ENCODE measurements around the gene APCDD1L. TPM values are rescaled to one million over a fixed set of nuclear protein-coding genes. Genes with fewer than 3 reads are reported as not detected.

Gene APCDD1L
- polyA plus RNA-seq, 1 of the 3 experiments (the other 2 are of a cell fraction) = 0.99 TPM

DNA sequence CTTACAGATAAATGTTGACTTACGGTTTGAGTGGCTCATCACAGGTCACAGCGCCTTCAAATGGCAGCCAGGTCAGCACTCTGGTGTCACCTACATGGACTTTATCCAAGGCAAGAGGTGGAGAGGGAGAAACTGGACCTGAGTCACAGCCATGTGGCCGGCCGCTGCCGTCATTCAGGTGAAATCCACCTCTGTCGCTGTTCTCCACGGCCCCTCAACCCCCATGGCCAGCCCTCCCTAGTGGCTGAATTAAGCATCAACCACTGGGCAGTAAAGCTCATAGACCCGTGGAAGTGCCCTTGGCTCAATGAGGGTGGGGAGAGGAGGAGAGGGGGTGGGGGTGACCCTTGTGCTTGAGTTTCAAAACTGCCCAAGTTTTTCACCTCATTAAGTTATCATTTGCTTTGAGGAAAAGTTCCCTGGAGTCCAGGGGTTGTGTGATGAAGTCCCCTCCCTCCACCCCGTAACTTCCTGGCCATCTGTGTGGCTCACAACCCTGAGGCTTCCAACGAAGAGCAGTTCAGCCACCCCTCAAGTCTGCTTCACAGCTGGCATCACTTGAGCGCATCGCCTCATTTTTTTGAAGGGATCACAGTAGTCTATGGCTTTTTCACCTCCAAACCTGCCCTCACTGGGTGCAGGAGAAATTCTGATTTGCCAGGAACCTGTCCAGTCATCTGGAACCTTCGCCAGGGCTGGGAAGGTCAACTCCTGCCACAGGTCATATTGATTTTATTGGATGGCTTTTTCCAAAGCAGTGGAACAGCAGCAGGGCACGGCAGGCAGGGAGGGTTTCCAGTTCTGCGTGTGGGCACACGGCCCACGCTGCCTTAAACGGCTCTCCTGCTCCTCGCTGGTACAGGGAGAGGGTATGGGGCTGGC is 43.5 kb upstream of the APCDD1L start:
- Histone ChIP-seq H3F3A (replicated peaks; ENCODE audit: insufficient read depth) (peaks cover 26% of the 10 kb centered on the region), H3K4me3 (ENCODE audit: low read depth in 2 of 2, low read length in 1 of 2) (no peak overlapping the region), H3K79me2 (ENCODE audit: insufficient read depth) (no peaks in the 10 kb centered on the region), H4K20me1 (ENCODE audit: insufficient read depth) (no peaks in the 10 kb centered on the region), H3K27me3 (ENCODE audit: insufficient read depth) (no peaks in the 10 kb centered on the region), H3K9me2 (no peaks in the 10 kb centered on the region), H3K9me3 (no peaks in the 10 kb centered on the region; the same call in 1 of the 2 replicates), H3K4me1 (ENCODE audit: control insufficient read depth in 1 of 2, insufficient read depth in 2 of 2, low read depth in 1 of 2, low read length in 1 of 2) (peaks cover 3 to 27% of the 10 kb centered on the region in 2 experiments; a peak in 3 of 4 replicates), H3K4me2 (no peak overlapping the region), H2AFZ (ENCODE audit: low read depth) (no peak overlapping the region), H3K36me3 (replicated peaks in 1 of 2; ENCODE audit: control insufficient read depth in 1 of 2, insufficient read depth in 2 of 2, low read length in 1 of 2) (no peaks in the 10 kb centered on the region), H3K9ac (no peak overlapping the region), H3K27ac (ENCODE audit: low read depth in 2 of 2, low read length in 1 of 2) (no peak overlapping the region)
- CTCF ChIA-PET = interaction anchor here (1.2 to 1.7 kb wide), 2 partner anchors 10 to 87 kb away, joined by 3 to 7 read pairs; no protein-coding TSS in a partner anchor
- WGBS (ENCODE audit: low lambda C conversion rate) = 92% methylated on average over 12 of the region's 19 CpGs
- TF ChIP-seq FOSL2 (IDR thresholded peaks at IDR 0.05; ENCODE audit: borderline replicate concordance, low read depth) (no peak), CTCF (IDR thresholded peaks at IDR 0.05) (no peak), FOXM1 (IDR thresholded peaks at IDR 0.05; ENCODE audit: low read depth) (no peak), RCOR1 (IDR thresholded peaks at IDR 0.05; ENCODE audit: low read length) (no peak), TCF12 (IDR thresholded peaks at IDR 0.05) (no peak), SMC3 (IDR thresholded peaks at IDR 0.05; ENCODE audit: low read depth, low read length) (no peak), USF2 (IDR thresholded peaks at IDR 0.05; ENCODE audit: borderline replicate concordance, low read depth, low read length) (no peak), CHD2 (IDR thresholded peaks at IDR 0.05; ENCODE audit: low read length, partially characterized antibody) (no peak), TEAD4 (IDR thresholded peaks at IDR 0.05; ENCODE audit: borderline replicate concordance, insufficient read depth) (no peak), RFX5 (IDR thresholded peaks at IDR 0.05; ENCODE audit: low read length) (no peak), GATA2 (CRISPR knock-in tag; IDR thresholded peaks at IDR 0.05) (no peak), YY1 (IDR thresholded peaks at IDR 0.05; ENCODE audit: low read depth) (no peak), EZH2phosphoT487 (IDR thresholded peaks at IDR 0.05; ENCODE audit: borderline replicate concordance, low read depth) (no peak), IRF3 (IDR thresholded peaks at IDR 0.05; ENCODE audit: low read depth, low read length) (no peak), EP300 (IDR thresholded peaks at IDR 0.05; ENCODE audit: borderline replicate concordance in 1 of 2, low read depth in 1 of 2, low read length in 1 of 2) (no peak)
- TF ChIP-seq, protein P1, sequence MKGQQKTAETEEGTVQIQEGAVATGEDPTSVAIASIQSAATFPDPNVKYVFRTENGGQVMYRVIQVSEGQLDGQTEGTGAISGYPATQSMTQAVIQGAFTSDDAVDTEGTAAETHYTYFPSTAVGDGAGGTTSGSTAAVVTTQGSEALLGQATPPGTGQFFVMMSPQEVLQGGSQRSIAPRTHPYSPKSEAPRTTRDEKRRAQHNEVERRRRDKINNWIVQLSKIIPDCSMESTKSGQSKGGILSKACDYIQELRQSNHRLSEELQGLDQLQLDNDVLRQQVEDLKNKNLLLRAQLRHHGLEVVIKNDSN (IDR thresholded peaks at IDR 0.05; ENCODE audit: borderline replicate concordance, low read depth) = no peak
- DNase-seq = no peak
- POLR2A ChIA-PET = no interaction called here
